ENCODE measurements around the gene MIOS.

MIOS gene

GRCh38 chr7:7584653-7585052 is 18.0 kb downstream of the MIOS start:
- no peak for DNase-seq

- no peak for DNase-seq
Observed at GRCh38 chr7:7585241-7585928, 18.7 kb downstream of the MIOS start.

- no peak for DNase-seq
Observed at GRCh38 chr7:7595451-7595850, 28.8 kb downstream of the MIOS start.

- DNase-seq: no peak
Observed at GRCh38 chr7:7596176-7596575, 29.5 kb downstream of the MIOS start.

GRCh38 chr7:7607010-7607409 is 40.3 kb downstream of the MIOS start:
- DNase-seq: no peak

- no peak for DNase-seq
Observed at GRCh38 chr7:7609330-7609729, 42.6 kb downstream of the MIOS start.

- DNase-seq: no peak
Observed at GRCh38 chr7:7612519-7612918, 45.8 kb downstream of the MIOS start.

- DNase-seq: no peak
Observed at GRCh38 chr7:7613210-7613609, 46.5 kb downstream of the MIOS start.

GRCh38 chr7:7614018-7614741 is 47.5 kb downstream of the MIOS start:
- DNase-seq: no peak

GRCh38 chr7:7617550-7617949 is 50.9 kb downstream of the MIOS start:
- DNase-seq: no peak

GRCh38 chr7:7618410-7618809 is 51.7 kb downstream of the MIOS start:
- no peak for DNase-seq

GRCh38 chr7:7620236-7620635 is 53.6 kb downstream of the MIOS start:
- DNase-seq: no peak

- DNase-seq: no peak
Observed at GRCh38 chr7:7620644-7621210, 54.0 kb downstream of the MIOS start.

- DNase-seq: no peak
Observed at GRCh38 chr7:7628476-7628875, 61.8 kb downstream of the MIOS start.

- no peak for DNase-seq
Observed at GRCh38 chr7:7630626-7631329, 64.1 kb downstream of the MIOS start.

GRCh38 chr7:7639421-7639820 is 72.7 kb downstream of the MIOS start:
- no peak for DNase-seq

GRCh38 chr7:7639847-7640220 is 73.2 kb downstream of the MIOS start:
- DNase-seq: no peak

- DNase-seq: peak; percentile 98
Observed at GRCh38 chr7:7640221-7641128, 73.8 kb downstream of the MIOS start, which contains the start of gene UMAD1. Gene UMAD1, plus strand, starts transcription at chr7:7640752. Its CDS starts 32,620 bp downstream, at chr7:7673372.

- no peak for DNase-seq
Observed at GRCh38 chr7:7641129-7641663, 74.5 kb downstream of the MIOS start.

GRCh38 chr7:7642081-7642480 is 75.4 kb downstream of the MIOS start:
- DNase-seq: no peak

- no peak for DNase-seq
Observed at GRCh38 chr7:7647495-7648036, 80.9 kb downstream of the MIOS start.

- no peak for DNase-seq
Observed at GRCh38 chr7:7650682-7651206, 84.1 kb downstream of the MIOS start.
